Trophoblast cell (in vitro differentiated cells and primary cell): ENCODE measurements around the gene GPR55.

ENCODE experiments used
- DNase-seq, 2 donors: peaks; one replicate each; pipeline ENCODE4 v3.0.0-alpha.2; 2016
- H2AFZ ChIP-seq: 2 replicates; pipeline ENCODE4 v1.6.1; 2013; ENCODE audit warnings: low read length, moderate library complexity, mild to moderate bottlenecking; ENCODE audit not compliant: insufficient read depth, poor library complexity
- H2AK5ac ChIP-seq: 2 replicates; pipeline ENCODE4 v1.6.1; 2013; ENCODE audit warnings: mild to moderate bottlenecking, low read length
- H2BK120ac ChIP-seq: 2 replicates; pipeline ENCODE4 v1.6.1; 2013; ENCODE audit warnings: low read length, mild to moderate bottlenecking, moderate library complexity; ENCODE audit not compliant: insufficient read depth, poor library complexity
- H2BK12ac ChIP-seq: 2 replicates; pipeline ENCODE4 v1.6.1; 2013; ENCODE audit warnings: mild to moderate bottlenecking, low read length, moderate library complexity
- H2BK5ac ChIP-seq: 2 replicates; pipeline ENCODE4 v1.6.1; 2013; ENCODE audit warnings: low read length, low read depth, moderate library complexity, mild to moderate bottlenecking; ENCODE audit not compliant: poor library complexity
- H3K14ac ChIP-seq: 2 replicates; pipeline ENCODE4 v1.6.1; 2013; ENCODE audit warnings: mild to moderate bottlenecking, low read length
- H3K18ac ChIP-seq: 2 replicates; pipeline ENCODE4 v1.6.1; 2013; ENCODE audit warnings: mild to moderate bottlenecking, low read length
- H3K23ac ChIP-seq: 2 replicates; pipeline ENCODE4 v1.6.1; 2013; ENCODE audit warnings: low read length
- H3K27ac ChIP-seq: 2 replicates; pipeline ENCODE4 v1.5.1; 2013; ENCODE audit warnings: low read depth, mild to moderate bottlenecking, inconsistent platforms, low read length, moderate library complexity
- H3K27me3 ChIP-seq: 2 replicates; pipeline ENCODE4 v1.6.1; 2013; ENCODE audit warnings: inconsistent platforms, mild to moderate bottlenecking, low read length, moderate library complexity; ENCODE audit not compliant: insufficient read depth
- H3K36me3 ChIP-seq, 2 experiments: 1 replicate in 1 of 2; 2 replicates in 1 of 2; pipeline ENCODE4 v1.6.1; 2013; ENCODE audit warnings: low read length in 2 of 2, mild to moderate bottlenecking in 2 of 2, moderate library complexity in 1 of 2; ENCODE audit not compliant: insufficient read depth in 2 of 2, control insufficient read depth in 1 of 2
- H3K4ac ChIP-seq: 2 replicates; pipeline ENCODE4 v1.6.1; 2013; ENCODE audit warnings: low read depth, mild to moderate bottlenecking, low read length, moderate library complexity
- H3K4me1 ChIP-seq, 2 experiments: 1 replicate in 1 of 2; 2 replicates in 1 of 2; pipeline ENCODE4 v1.6.1; 2013; ENCODE audit warnings: low read length in 2 of 2, mild to moderate bottlenecking in 2 of 2, moderate library complexity in 1 of 2; ENCODE audit not compliant: insufficient read depth in 2 of 2, control insufficient read depth in 1 of 2
- H3K4me2 ChIP-seq: 2 replicates; pipeline ENCODE4 v1.6.1; 2013; ENCODE audit warnings: inconsistent platforms, mild to moderate bottlenecking, low read length, moderate library complexity
- H3K4me3 ChIP-seq: 2 replicates; pipeline ENCODE4 v1.5.1; 2013; ENCODE audit warnings: mild to moderate bottlenecking, low read depth, low read length, inconsistent platforms
- H3K79me1 ChIP-seq: one replicate; pipeline ENCODE4 v1.6.1; 2013; ENCODE audit warnings: low read length
- H3K79me2 ChIP-seq: 2 replicates; pipeline ENCODE4 v1.6.1; 2013; ENCODE audit warnings: low read length, mild to moderate bottlenecking; ENCODE audit not compliant: control insufficient read depth, insufficient read depth, poor library complexity
- H3K9ac ChIP-seq: 2 replicates; pipeline ENCODE4 v1.6.1; 2013; ENCODE audit warnings: mild to moderate bottlenecking, low read length
- H3K9me3 ChIP-seq: 2 replicates; pipeline ENCODE4 v1.6.1; 2013; ENCODE audit warnings: low read depth, mild to moderate bottlenecking, control low read depth, inconsistent platforms, low read length; ENCODE audit not compliant: insufficient read depth
- H4K12ac ChIP-seq: 2 replicates; pipeline ENCODE4 v1.6.1; 2013; ENCODE audit warnings: low read depth, mild to moderate bottlenecking, low read length, moderate library complexity
- H4K8ac ChIP-seq: 2 replicates; pipeline ENCODE4 v1.6.1; 2013; ENCODE audit warnings: low read depth, mild to moderate bottlenecking, low read length, moderate library complexity
- H4K91ac ChIP-seq: one replicate; pipeline ENCODE4 v1.6.1; 2013; ENCODE audit warnings: low read depth, mild to moderate bottlenecking, low read length, moderate library complexity
- WGBS: extraction: QIAGEN DNeasy Blood & Tissue Kit; methylation state at CpG from one replicate; pipeline ENCODE4 v1.1.7; 2013; ENCODE audit warnings: missing lambda C conversion rate; ENCODE audit not compliant: insufficient read length, insufficient coverage; ENCODE audit errors: extremely low coverage; 5-methylcytosine and 5-hydroxymethylcytosine counted together

Gene GPR55

DNA sequence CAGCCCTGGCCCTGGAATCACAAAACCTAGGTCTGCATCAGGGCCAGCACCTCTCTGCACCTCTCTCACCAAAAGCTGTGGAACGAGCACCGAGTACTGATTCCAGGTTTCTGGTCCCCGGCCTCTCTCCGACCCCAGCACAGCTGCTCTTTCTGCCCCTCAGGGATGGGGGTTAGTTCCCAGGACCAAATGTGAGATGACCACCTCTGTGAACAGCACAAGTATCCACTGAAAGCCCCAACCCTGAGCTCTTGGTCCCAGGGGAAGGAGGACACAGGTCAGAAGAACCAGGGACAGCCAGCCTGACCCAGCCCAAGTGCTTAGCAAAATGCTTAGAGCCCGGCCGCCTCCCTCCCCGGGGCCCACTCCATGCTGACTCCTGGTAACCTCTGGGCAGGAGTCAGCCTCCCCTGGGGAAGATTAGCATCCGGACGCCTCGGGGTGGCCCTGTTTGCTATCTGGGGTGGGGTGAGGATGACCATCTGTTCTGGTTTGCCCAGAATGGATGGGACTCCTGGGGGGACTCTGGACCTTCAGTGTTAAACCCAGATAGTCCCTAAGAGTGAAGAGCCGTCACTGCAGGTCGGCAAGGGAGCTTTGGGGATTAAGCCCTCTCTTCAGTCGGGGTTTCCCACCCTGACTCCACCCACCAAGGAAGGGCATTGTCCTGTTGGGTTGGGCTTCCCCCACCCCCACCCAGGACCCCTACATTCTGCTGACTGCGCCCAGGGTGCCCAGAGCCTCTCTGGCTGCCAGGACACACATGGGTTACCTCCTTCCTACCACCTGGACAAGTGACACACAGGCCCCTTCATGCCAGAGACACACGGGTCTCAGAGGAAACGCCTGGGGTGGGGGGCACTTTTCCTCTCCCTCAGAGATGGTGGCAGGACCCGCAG lies 9.4 kb upstream of the GPR55 start:
- no peaks in the 10 kb centered on the region for H3K27me3 ChIP-seq
- no peak overlapping the region for H2BK120ac ChIP-seq
- no peak overlapping the region for H2AK5ac ChIP-seq
- no peak overlapping the region for H3K18ac ChIP-seq
- no peak overlapping the region for H3K4ac ChIP-seq
- no CpG with 5 or more reads among the region's 17 CpGs for WGBS
- H3K9me3 ChIP-seq, result peaks cover 9% of the 10 kb centered on the region
- H4K12ac ChIP-seq, result no peak overlapping the region
- no peak overlapping the region for H3K4me3 ChIP-seq
- no peak overlapping the region for H2BK12ac ChIP-seq
- no peak overlapping the region for H4K91ac ChIP-seq
- no peak overlapping the region for H4K8ac ChIP-seq
- H3K9ac ChIP-seq, result no peak overlapping the region
- H3K79me2 ChIP-seq, result no peaks in the 10 kb centered on the region
- no peak overlapping the region for H3K23ac ChIP-seq
- no peak overlapping the region for H3K27ac ChIP-seq
- no peak overlapping the region for H2BK5ac ChIP-seq
- H2AFZ ChIP-seq, result no peak overlapping the region
- H3K36me3 ChIP-seq, result no peaks in the 10 kb centered on the region
- H3K4me2 ChIP-seq, result no peak overlapping the region
- H3K79me1 ChIP-seq, result no peaks in the 10 kb centered on the region
- no peak overlapping the region for H3K14ac ChIP-seq
- no peak for DNase-seq
- peaks cover 0 to 2% of the 10 kb centered on the region in 2 experiments for H3K4me1 ChIP-seq

GRCh38 chr2:230933521-230934180 lies 8.6 kb upstream of the GPR55 start:
- Histone ChIP-seq H3K79me2 (no peaks in the 10 kb centered on the region), H3K4me1 (peaks cover 0 to 2% of the 10 kb centered on the region in 2 experiments), H3K9ac (no peak overlapping the region), H2BK12ac (no peak overlapping the region), H3K4me3 (no peak overlapping the region), H2BK120ac (no peak overlapping the region), H3K27me3 (no peaks in the 10 kb centered on the region), H2AK5ac (no peak overlapping the region), H3K9me3 (peaks cover 6% of the 10 kb centered on the region), H3K18ac (no peak overlapping the region), H4K12ac (no peak overlapping the region), H3K4ac (no peak overlapping the region), H3K4me2 (no peak overlapping the region), H3K79me1 (no peaks in the 10 kb centered on the region), H3K23ac (no peak overlapping the region), H3K36me3 (no peaks in the 10 kb centered on the region), H4K91ac (no peak overlapping the region), H3K27ac (no peak overlapping the region), H2AFZ (no peak overlapping the region), H3K14ac (no peak overlapping the region), H4K8ac (no peak overlapping the region), H2BK5ac (no peak overlapping the region)
- DNase-seq, result no peak
- WGBS, result no CpG with 5 or more reads among the region's 10 CpGs

DNA sequence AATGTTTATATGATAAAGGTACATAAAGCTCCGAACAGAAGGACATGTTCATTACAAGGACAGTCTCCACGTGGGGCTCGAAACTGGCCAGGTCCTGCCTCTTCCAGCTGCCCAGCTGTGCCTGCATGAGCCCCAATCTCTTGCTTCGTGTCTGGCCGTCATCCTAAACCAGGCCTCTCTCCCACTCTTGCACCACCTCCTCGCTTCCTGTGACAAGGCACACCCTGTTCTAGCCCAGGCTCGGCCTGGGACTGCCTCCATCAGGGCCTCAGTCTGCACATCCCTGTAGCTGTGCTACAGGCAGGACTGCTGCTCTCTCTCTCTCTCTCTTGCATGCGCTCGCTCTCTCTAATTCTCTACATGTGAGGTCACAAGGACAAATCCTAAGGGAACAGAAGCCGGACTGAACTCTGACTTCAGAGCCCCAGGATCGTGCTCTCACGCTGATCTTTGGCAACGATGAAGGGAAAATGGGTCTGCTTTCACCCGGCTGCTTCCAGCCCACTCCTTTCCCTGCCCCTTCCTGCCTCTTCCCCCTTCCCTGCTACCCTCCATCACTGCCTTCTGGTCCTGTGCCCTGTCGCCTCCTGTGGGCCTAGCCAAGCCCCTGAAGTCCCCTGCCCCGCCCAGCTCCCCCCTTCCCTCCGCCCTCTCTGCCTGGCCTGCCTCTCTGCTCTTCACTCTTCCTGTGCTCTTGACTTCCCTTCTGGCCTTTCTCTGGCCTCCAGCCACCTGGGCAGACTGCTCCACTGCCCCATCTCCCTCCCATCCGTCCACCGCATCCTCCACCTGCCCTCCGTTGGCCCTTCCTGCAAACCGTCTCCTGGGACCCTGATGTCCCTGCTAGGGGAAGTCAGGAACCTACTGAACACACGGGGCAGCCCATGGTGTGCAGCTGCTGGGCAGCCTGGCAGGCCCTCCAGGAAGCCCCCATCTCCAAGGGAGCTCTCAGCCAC lies 7.8 kb upstream of the GPR55 start:
- H3K79me1 ChIP-seq, result no peaks in the 10 kb centered on the region
- no peaks in the 10 kb centered on the region for H3K27me3 ChIP-seq
- no CpG with 5 or more reads among the region's 22 CpGs for WGBS
- DNase-seq, result no peak
- peaks cover 4% of the 10 kb centered on the region for H3K9me3 ChIP-seq
- H4K91ac ChIP-seq, result no peak overlapping the region
- H3K18ac ChIP-seq, result no peak overlapping the region
- no peak overlapping the region for H2AFZ ChIP-seq
- H3K4me1 ChIP-seq, result peaks cover 0 to 2% of the 10 kb centered on the region in 2 experiments
- H2BK12ac ChIP-seq, result no peak overlapping the region
- H3K4me2 ChIP-seq, result no peak overlapping the region
- no peaks in the 10 kb centered on the region for H3K36me3 ChIP-seq
- no peak overlapping the region for H4K12ac ChIP-seq
- no peak overlapping the region for H3K4me3 ChIP-seq
- H3K27ac ChIP-seq, result no peak overlapping the region
- H3K23ac ChIP-seq, result no peak overlapping the region
- H4K8ac ChIP-seq, result no peak overlapping the region
- no peaks in the 10 kb centered on the region for H3K79me2 ChIP-seq
- H2BK120ac ChIP-seq, result no peak overlapping the region
- H2BK5ac ChIP-seq, result no peak overlapping the region
- H2AK5ac ChIP-seq, result no peak overlapping the region
- H3K14ac ChIP-seq, result no peak overlapping the region
- no peak overlapping the region for H3K9ac ChIP-seq
- H3K4ac ChIP-seq, result no peak overlapping the region

DNA sequence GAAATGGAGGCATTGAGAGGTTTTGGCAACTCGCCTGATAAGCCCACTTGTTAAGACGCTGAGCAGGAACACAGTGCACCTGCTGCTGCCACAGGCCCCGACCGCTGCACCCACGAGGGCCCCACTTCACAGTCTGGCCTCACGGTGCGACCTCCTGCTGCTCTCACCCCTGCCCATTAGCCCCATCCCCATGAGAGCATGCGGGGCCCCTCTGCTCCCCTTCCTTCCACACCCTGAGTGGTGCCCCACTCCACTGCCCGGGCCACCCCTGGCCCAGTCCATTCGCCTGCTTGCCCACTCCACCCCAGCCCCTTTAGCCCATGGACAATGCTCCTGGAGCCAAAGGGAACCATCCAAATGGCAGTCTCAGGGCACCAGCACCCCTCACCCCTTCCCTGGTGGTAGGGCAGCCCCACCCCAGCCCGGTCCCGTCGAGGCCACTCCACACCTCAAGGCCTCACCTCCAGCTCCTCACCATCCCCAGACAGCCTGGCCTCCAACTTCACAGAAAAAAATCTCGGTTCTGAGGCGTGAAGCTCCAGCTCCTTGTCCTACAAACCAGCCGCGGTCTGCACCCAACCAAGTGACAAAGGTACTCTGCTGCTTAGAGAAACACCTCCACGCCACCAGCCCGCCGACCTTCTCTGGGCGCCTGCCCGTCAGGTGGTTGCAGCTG lies 6.7 kb upstream of the GPR55 start:
- Histone ChIP-seq H3K9ac (no peak overlapping the region), H4K91ac (no peak overlapping the region), H3K14ac (no peak overlapping the region), H3K4me2 (no peak overlapping the region), H3K27ac (no peak overlapping the region), H3K79me2 (no peaks in the 10 kb centered on the region), H4K12ac (no peak overlapping the region), H2AK5ac (no peak overlapping the region), H3K79me1 (no peaks in the 10 kb centered on the region), H3K23ac (no peak overlapping the region), H3K18ac (no peak overlapping the region), H3K4me3 (no peak overlapping the region), H3K27me3 (no peaks in the 10 kb centered on the region), H3K36me3 (no peaks in the 10 kb centered on the region), H2BK5ac (no peak overlapping the region), H3K4me1 (peaks cover 0 to 2% of the 10 kb centered on the region in 2 experiments), H2BK120ac (no peak overlapping the region), H4K8ac (no peak overlapping the region), H3K9me3 (peaks cover 2% of the 10 kb centered on the region), H2BK12ac (no peak overlapping the region), H2AFZ (no peak overlapping the region), H3K4ac (no peak overlapping the region)
- DNase-seq, result no peak
- WGBS, result no CpG with 5 or more reads among the region's 22 CpGs
